Measurements from ENCODE around the gene AP4S1.

The AP4S1 gene

GRCh38 chr14:31078766-31079165, 53.3 kb downstream of the AP4S1 start:
- H3K9me3 ChIP-seq (ENCODE audit: severe bottlenecking), result no peaks in the 10 kb centered on the region
- no peaks in the 10 kb centered on the region for H3K27me3 ChIP-seq (ENCODE audit: insufficient read depth, poor library complexity, severe bottlenecking)
- H3K4me3 ChIP-seq (ENCODE audit: severe bottlenecking), result no peak overlapping the region
- H3K4me1 ChIP-seq (ENCODE audit: insufficient read depth, poor library complexity, severe bottlenecking), result peaks cover 11% of the 10 kb centered on the region
- H3K27ac ChIP-seq (ENCODE audit: poor library complexity, severe bottlenecking), result no peak overlapping the region
- ATAC-seq (ENCODE audit: low read depth) (no peak), DNase-seq (ENCODE audit: low spot score) (no peak)
- TF ChIP-seq, protein P1, sequence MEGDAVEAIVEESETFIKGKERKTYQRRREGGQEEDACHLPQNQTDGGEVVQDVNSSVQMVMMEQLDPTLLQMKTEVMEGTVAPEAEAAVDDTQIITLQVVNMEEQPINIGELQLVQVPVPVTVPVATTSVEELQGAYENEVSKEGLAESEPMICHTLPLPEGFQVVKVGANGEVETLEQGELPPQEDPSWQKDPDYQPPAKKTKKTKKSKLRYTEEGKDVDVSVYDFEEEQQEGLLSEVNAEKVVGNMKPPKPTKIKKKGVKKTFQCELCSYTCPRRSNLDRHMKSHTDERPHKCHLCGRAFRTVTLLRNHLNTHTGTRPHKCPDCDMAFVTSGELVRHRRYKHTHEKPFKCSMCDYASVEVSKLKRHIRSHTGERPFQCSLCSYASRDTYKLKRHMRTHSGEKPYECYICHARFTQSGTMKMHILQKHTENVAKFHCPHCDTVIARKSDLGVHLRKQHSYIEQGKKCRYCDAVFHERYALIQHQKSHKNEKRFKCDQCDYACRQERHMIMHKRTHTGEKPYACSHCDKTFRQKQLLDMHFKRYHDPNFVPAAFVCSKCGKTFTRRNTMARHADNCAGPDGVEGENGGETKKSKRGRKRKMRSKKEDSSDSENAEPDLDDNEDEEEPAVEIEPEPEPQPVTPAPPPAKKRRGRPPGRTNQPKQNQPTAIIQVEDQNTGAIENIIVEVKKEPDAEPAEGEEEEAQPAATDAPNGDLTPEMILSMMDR (IDR thresholded peaks at IDR 0.05; ENCODE audit: poor library complexity, severe bottlenecking), result no peak
- H3K36me3 ChIP-seq (ENCODE audit: low read depth), result no peaks in the 10 kb centered on the region

DNA sequence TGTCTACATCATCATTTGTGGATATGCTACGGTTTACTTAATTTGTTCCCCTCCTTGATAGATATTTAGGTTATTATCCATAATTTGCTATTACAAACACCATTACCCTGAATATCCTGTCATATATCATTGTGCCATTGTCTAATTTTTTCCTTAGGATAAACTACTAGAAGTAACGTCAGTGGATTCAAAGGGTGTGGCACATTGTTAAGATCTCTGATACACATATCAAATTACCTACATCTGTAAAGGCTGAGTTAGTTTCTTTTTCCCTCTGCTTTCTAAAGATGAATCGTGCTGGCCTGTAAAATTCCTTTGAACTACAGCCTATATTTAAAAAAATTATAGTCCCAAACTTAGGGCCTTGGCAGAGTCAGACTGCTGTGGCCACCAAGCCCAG, 54.6 kb downstream of the AP4S1 start:
- Histone ChIP-seq H3K27ac (ENCODE audit: poor library complexity, severe bottlenecking) (peak overlapping the region; percentile 44), H3K4me3 (ENCODE audit: severe bottlenecking) (no peak overlapping the region), H3K9me3 (ENCODE audit: severe bottlenecking) (no peaks in the 10 kb centered on the region), H3K4me1 (ENCODE audit: insufficient read depth, poor library complexity, severe bottlenecking) (peaks cover 11% of the 10 kb centered on the region), H3K36me3 (ENCODE audit: low read depth) (no peaks in the 10 kb centered on the region), H3K27me3 (ENCODE audit: insufficient read depth, poor library complexity, severe bottlenecking) (no peaks in the 10 kb centered on the region)
- TF ChIP-seq, protein P1 (IDR thresholded peaks at IDR 0.05; ENCODE audit: poor library complexity, severe bottlenecking), result no peak
- peak; percentile 82 for ATAC-seq (ENCODE audit: low read depth)
- no peak for DNase-seq (ENCODE audit: low spot score)

- Histone ChIP-seq H3K27me3 (ENCODE audit: insufficient read depth, poor library complexity, severe bottlenecking) (no peaks in the 10 kb centered on the region), H3K4me1 (ENCODE audit: insufficient read depth, poor library complexity, severe bottlenecking) (peaks cover 11% of the 10 kb centered on the region), H3K4me3 (ENCODE audit: severe bottlenecking) (no peak overlapping the region), H3K36me3 (ENCODE audit: low read depth) (no peaks in the 10 kb centered on the region), H3K27ac (ENCODE audit: poor library complexity, severe bottlenecking) (peak overlapping the region; percentile 44), H3K9me3 (ENCODE audit: severe bottlenecking) (no peaks in the 10 kb centered on the region)
- DNase-seq (ENCODE audit: low spot score) (no peak), ATAC-seq (ENCODE audit: low read depth) (peak; percentile 32; the same call in 2 of the 3 replicates)
- TF ChIP-seq, protein P1 (IDR thresholded peaks at IDR 0.05; ENCODE audit: poor library complexity, severe bottlenecking), result no peak
Observed at GRCh38 chr14:31080484-31080883, 55.0 kb downstream of the AP4S1 start.

DNA sequence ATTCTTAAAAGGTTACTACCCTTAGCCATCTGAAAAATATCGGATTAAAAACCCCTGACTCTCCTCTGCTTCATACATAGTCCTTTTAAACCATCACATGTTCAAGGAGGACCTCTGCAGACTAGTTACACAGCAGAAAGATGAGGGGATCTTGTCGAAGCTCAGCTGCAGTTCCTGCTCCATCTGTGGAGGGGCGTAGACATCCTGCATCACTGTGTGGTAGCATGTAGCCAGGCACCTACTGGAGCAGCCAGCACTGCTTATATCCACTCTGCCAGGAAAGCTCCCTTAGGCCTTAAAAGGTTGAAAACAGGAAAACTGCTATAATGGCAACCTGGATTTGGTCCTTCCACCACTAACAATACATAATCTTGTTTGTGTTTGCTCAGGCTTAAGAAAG, 58.3 kb downstream of the AP4S1 start:
- ATAC-seq (ENCODE audit: low read depth) (no peak), DNase-seq (ENCODE audit: low spot score) (no peak)
- TF ChIP-seq, protein P1 (IDR thresholded peaks at IDR 0.05; ENCODE audit: poor library complexity, severe bottlenecking), result no peak

GRCh38 chr14:31084385-31084784, 58.9 kb downstream of the AP4S1 start:
- ATAC-seq (ENCODE audit: low read depth), result no peak
- TF ChIP-seq, protein P1 (IDR thresholded peaks at IDR 0.05; ENCODE audit: poor library complexity, severe bottlenecking), result peak; percentile 16
- no peak for DNase-seq (ENCODE audit: low spot score)
- Histone ChIP-seq H3K4me3 (ENCODE audit: severe bottlenecking) (no peak overlapping the region), H3K4me1 (ENCODE audit: insufficient read depth, poor library complexity, severe bottlenecking) (peaks cover 11% of the 10 kb centered on the region), H3K9me3 (ENCODE audit: severe bottlenecking) (no peaks in the 10 kb centered on the region), H3K36me3 (ENCODE audit: low read depth) (no peaks in the 10 kb centered on the region), H3K27me3 (ENCODE audit: insufficient read depth, poor library complexity, severe bottlenecking) (no peaks in the 10 kb centered on the region), H3K27ac (ENCODE audit: poor library complexity, severe bottlenecking) (no peak overlapping the region)

More for the DNA sequence above, 58.3 kb downstream of the AP4S1 start:
- H3K27ac ChIP-seq (ENCODE audit: poor library complexity, severe bottlenecking), result no peak overlapping the region
- no peaks in the 10 kb centered on the region for H3K36me3 ChIP-seq (ENCODE audit: low read depth)
- H3K4me3 ChIP-seq (ENCODE audit: severe bottlenecking), result no peak overlapping the region
- H3K4me1 ChIP-seq (ENCODE audit: insufficient read depth, poor library complexity, severe bottlenecking), result peaks cover 11% of the 10 kb centered on the region
- no peaks in the 10 kb centered on the region for H3K9me3 ChIP-seq (ENCODE audit: severe bottlenecking)
- no peaks in the 10 kb centered on the region for H3K27me3 ChIP-seq (ENCODE audit: insufficient read depth, poor library complexity, severe bottlenecking)

All from RWPE2 (cell line).